Vagina (tissue), 2 donors: ENCODE data around the gene C14orf119. TPM values are rescaled to one million over a fixed set of nuclear protein-coding genes. Genes with fewer than 3 reads are reported as not detected.

Experiments
- DNase-seq, 2 donors: peaks; one replicate each; pipeline ENCODE4 v3.0.0-alpha.2; 2017; ENCODE audit errors: extremely low spot score in 2 of 2
- H3K27ac ChIP-seq: fragments of 200-600 bp; sonication (generic); one replicate; pipeline ENCODE4 v1.5.1; 2019
- H3K27me3 ChIP-seq: fragments of 200-600 bp; sonication (generic); one replicate; pipeline ENCODE4 v1.5.1; 2019
- H3K36me3 ChIP-seq, 2 donors: fragments of 200-600 bp; sonication (generic); one replicate each; pipeline ENCODE4 v1.5.1; 2017 to 2019
- H3K4me1 ChIP-seq: fragments of 200-600 bp; sonication (generic); one replicate; pipeline ENCODE4 v1.5.1; 2019
- H3K4me3 ChIP-seq, 2 donors: fragments of 200-600 bp; sonication (generic); 1 replicate in 1 of 2; 2 replicates in 1 of 2; pipeline ENCODE4 v1.5.1; 2016 to 2019
- H3K9me3 ChIP-seq: fragments of 200-600 bp; sonication (generic); one replicate; pipeline ENCODE4 v1.5.1; 2019
- CTCF ChIP-seq, 3 experiments: fragments of 450-650 bp in 2 of 3; fragments of 200-600 bp in 1 of 3; sonication (generic) in 1 of 3; IDR thresholded peaks; one replicate each; pipeline ENCODE4 v1.5.1; 2017 to 2019; ENCODE audit warnings: antibody characterized with exemption in 3 of 3, mild to moderate bottlenecking in 2 of 3, moderate library complexity in 2 of 3
- POLR2A ChIP-seq, 2 donors: fragments of 450-650 bp; IDR thresholded peaks; one replicate each; pipeline ENCODE4 v1.6.1; 2017; ENCODE audit warnings: antibody characterized with exemption in 2 of 2, mild to moderate bottlenecking in 2 of 2, moderate library complexity in 2 of 2
- POLR2AphosphoS5 ChIP-seq, 2 donors: sonication (generic); formaldehyde crosslinking; IDR thresholded peaks; one replicate each; pipeline ENCODE4 v1.9.0; 2017; ENCODE audit warnings: antibody characterized with exemption in 2 of 2, mild to moderate bottlenecking in 2 of 2, low read depth in 1 of 2; ENCODE audit not compliant: insufficient read depth in 1 of 2
- intact Hi-C: fragments of 100-400 bp; cut with DNase I; formaldehyde crosslinking; loops from one replicate; pipeline ENCODE4 v1.15.1; 2023
- total RNA-seq: library from RNA; depleted of rRNA; stranded (reverse); fragments of >200 nt; gene quantifications from one replicate; pipeline ENCODE4 v1.2.3, GENCODE V29; 2016

C14orf119 gene
- total RNA-seq, 1 donor from 2014 or later = 13.8 TPM

- intact Hi-C loops = no loop called here
- DNase-seq = peak; percentile 37 to 77
- TF ChIP-seq POLR2A (IDR thresholded peaks at IDR 0.05) = no peak
- Histone ChIP-seq H3K27me3 (no peaks in the 10 kb centered on the region), H3K4me3 (peak overlapping the region; percentile 88), H3K9me3 (no peaks in the 10 kb centered on the region), H3K27ac (peak overlapping the region; percentile 99), H3K36me3 (peaks cover 3 to 31% of the 10 kb centered on the region in 2 donors), H3K4me1 (peaks cover 42% of the 10 kb centered on the region)
Observed at GRCh38 chr14:23093991-23094665, 1.2 kb upstream of the C14orf119 start.

- peak in 1 of 2 donors; percentile 94 for DNase-seq
- peak within 1 kb of the TSS; percentile 88 for H3K4me3 ChIP-seq
- no peaks in the 10 kb centered on the region for H3K9me3 ChIP-seq
- TF ChIP-seq POLR2AphosphoS5 (IDR thresholded peaks at IDR 0.05; ENCODE audit: insufficient read depth in 1 of 2, low read depth in 1 of 2) (peak in 1 of 2 donors; percentile 98), CTCF (IDR thresholded peaks at IDR 0.05) (no peak), POLR2A (IDR thresholded peaks at IDR 0.05) (peak in 1 of 2 donors; percentile 90)
- H3K36me3 ChIP-seq = peaks cover 3 to 25% of the 10 kb centered on the region in 2 donors
- peak within 1 kb of the TSS; percentile 99 for H3K27ac ChIP-seq
- H3K27me3 ChIP-seq = no peaks in the 10 kb centered on the region
- intact Hi-C loops = no loop called here
- H3K4me1 ChIP-seq = peaks cover 42% of the 10 kb centered on the region
Observed at GRCh38 chr14:23094666-23095195, 574 bp upstream of the C14orf119 start, which contains the start of gene ACIN1. TSS of gene ACIN1 (minus strand) at chr14:23095136. CDS start at chr14:23095112, 24 bp downstream.

GRCh38 chr14:23097786-23098185, 2.5 kb downstream of the C14orf119 start:
- TF ChIP-seq POLR2AphosphoS5 (IDR thresholded peaks at IDR 0.05; ENCODE audit: insufficient read depth in 1 of 2, low read depth in 1 of 2) (no peak), POLR2A (IDR thresholded peaks at IDR 0.05) (no peak), CTCF (IDR thresholded peaks at IDR 0.05) (no peak)
- intact Hi-C loops = no loop called here
- peaks cover 0 to 5% of the 10 kb centered on the region in 2 donors for H3K36me3 ChIP-seq
- H3K9me3 ChIP-seq = no peaks in the 10 kb centered on the region
- H3K27me3 ChIP-seq = no peaks in the 10 kb centered on the region
- DNase-seq = peak; percentile 79 to 85
- H3K27ac ChIP-seq = no peak overlapping the region
- peaks cover 32% of the 10 kb centered on the region for H3K4me1 ChIP-seq
- H3K4me3 ChIP-seq = no peak overlapping the region

GRCh38 chr14:23099212-23099861, 4.0 kb downstream of the C14orf119 start:
- intact Hi-C loops = no loop called here
- TF ChIP-seq CTCF (IDR thresholded peaks at IDR 0.05) (no peak), POLR2AphosphoS5 (IDR thresholded peaks at IDR 0.05; ENCODE audit: insufficient read depth in 1 of 2, low read depth in 1 of 2) (no peak), POLR2A (IDR thresholded peaks at IDR 0.05) (no peak)
- Histone ChIP-seq H3K4me3 (no peak overlapping the region), H3K27me3 (no peaks in the 10 kb centered on the region), H3K27ac (no peak overlapping the region), H3K9me3 (no peaks in the 10 kb centered on the region), H3K4me1 (peaks cover 18% of the 10 kb centered on the region), H3K36me3 (peaks cover 0 to 5% of the 10 kb centered on the region in 2 donors)
- DNase-seq = peak; percentile 34 to 60

GRCh38 chr14:23101213-23101970, 6.1 kb downstream of the C14orf119 start:
- intact Hi-C loops = no loop called here
- H3K4me1 ChIP-seq = peaks cover 14% of the 10 kb centered on the region
- H3K9me3 ChIP-seq = no peaks in the 10 kb centered on the region
- no peak overlapping the region for H3K27ac ChIP-seq
- peak; percentile 12 to 72 for DNase-seq
- no peaks in the 10 kb centered on the region for H3K27me3 ChIP-seq
- TF ChIP-seq CTCF (IDR thresholded peaks at IDR 0.05) (no peak), POLR2AphosphoS5 (IDR thresholded peaks at IDR 0.05; ENCODE audit: insufficient read depth in 1 of 2, low read depth in 1 of 2) (no peak), POLR2A (IDR thresholded peaks at IDR 0.05) (no peak)
- no peak overlapping the region for H3K4me3 ChIP-seq
- peaks cover 0 to 5% of the 10 kb centered on the region in 2 donors for H3K36me3 ChIP-seq
